HG03457 (cell line): Measurements from ENCODE around the gene KCNJ12.

ENCODE experiments used
- ATAC-seq: cut with Tn5 transposase; IDR thresholded peaks from one replicate; pipeline ENCODE4 v1.9.1; 2021; ENCODE audit warnings: moderate number of reproducible peaks; ENCODE audit not compliant: unreplicated experiment

The KCNJ12 gene

GRCh38 chr17:21463779-21464407, 87.7 kb downstream of the KCNJ12 start:
- ATAC-seq: no peak

GRCh38 chr17:21464611-21465021, 88.5 kb downstream of the KCNJ12 start:
- no peak for ATAC-seq

- no peak for ATAC-seq
Measured at GRCh38 chr17:21466550-21466949, 90.4 kb downstream of the KCNJ12 start.

GRCh38 chr17:21467196-21467595, 91.0 kb downstream of the KCNJ12 start:
- no peak for ATAC-seq

GRCh38 chr17:21467739-21468490, 91.8 kb downstream of the KCNJ12 start:
- ATAC-seq: no peak
